HCT116 (cell line): ENCODE results near the gene MEIG1. TPM values are rescaled to one million over a fixed set of nuclear protein-coding genes. Genes with fewer than 3 reads are reported as not detected.
A peak's percentile ranks its signal among the peaks of the same experiment; 100 is the strongest.

ENCODE experiments used
- EGR1 ChIP-seq: IDR thresholded peaks from 2 replicates; pipeline ENCODE4 v1.6.1; 2012; ENCODE audit warnings: low read depth
- EZH2phosphoT487 ChIP-seq: fragments of 200-600 bp; IDR thresholded peaks from 2 replicates; pipeline ENCODE4 v1.6.1; 2018; ENCODE audit warnings: antibody characterized with exemption, borderline replicate concordance
- FOSL1 ChIP-seq: IDR thresholded peaks from 2 replicates; pipeline ENCODE4 v1.6.1; 2012; ENCODE audit warnings: low read depth
- JUND ChIP-seq: IDR thresholded peaks from 2 replicates; pipeline ENCODE4 v1.6.1; 2012
- POLR2AphosphoS5 ChIP-seq: IDR thresholded peaks from 2 replicates; pipeline ENCODE4 v1.6.1; 2011; ENCODE audit warnings: mild to moderate bottlenecking, low read depth, low read length, moderate library complexity
- REST ChIP-seq: IDR thresholded peaks from 2 replicates; pipeline ENCODE4 v1.6.1; 2012; ENCODE audit warnings: low read depth
- SIN3A ChIP-seq: IDR thresholded peaks from 2 replicates; pipeline ENCODE4 v1.6.1; 2012; ENCODE audit warnings: low read depth
- SP1 ChIP-seq: IDR thresholded peaks from 2 replicates; pipeline ENCODE4 v1.6.1; 2012; ENCODE audit warnings: low read depth
- SRF ChIP-seq: IDR thresholded peaks from 2 replicates; pipeline ENCODE4 v1.6.1; 2012; ENCODE audit warnings: low read depth
- TCF7L2 ChIP-seq: IDR thresholded peaks from 2 replicates; pipeline ENCODE4 v1.7.0; 2011; ENCODE audit warnings: borderline replicate concordance, inconsistent platforms; ENCODE audit not compliant: insufficient read depth, insufficient read length; ENCODE audit errors: extremely low read depth
- total RNA-seq: library from RNA; stranded (reverse); gene quantifications from one replicate; pipeline ENCODE4 v1.2.1, GENCODE V29; 2021; ENCODE audit not compliant: unreplicated experiment
- TF ChIP-seq, protein P1 (sequence below): IDR thresholded peaks from 2 replicates; pipeline ENCODE4 v1.6.1; 2011; ENCODE audit warnings: mild to moderate bottlenecking, low read length, moderate library complexity; ENCODE audit not compliant: insufficient replicate concordance; ENCODE audit errors: extremely low read depth

MEIG1 gene
- total RNA-seq, 1 experiment from 2014 or later: 1.4 TPM

GRCh38 chr10:14954001-14954770 is 5.0 kb upstream of the MEIG1 start, which contains the start of gene DCLRE1C (continued):
- TF ChIP-seq REST (no peak), FOSL1 (no peak), SP1 (peak; percentile 88), EGR1 (no peak), POLR2AphosphoS5 (peak; percentile 85), SRF (no peak), EZH2phosphoT487 (no peak), TCF7L2 (peak; percentile 43), JUND (no peak), SIN3A (peak; percentile 94)
- TF ChIP-seq, protein P1, sequence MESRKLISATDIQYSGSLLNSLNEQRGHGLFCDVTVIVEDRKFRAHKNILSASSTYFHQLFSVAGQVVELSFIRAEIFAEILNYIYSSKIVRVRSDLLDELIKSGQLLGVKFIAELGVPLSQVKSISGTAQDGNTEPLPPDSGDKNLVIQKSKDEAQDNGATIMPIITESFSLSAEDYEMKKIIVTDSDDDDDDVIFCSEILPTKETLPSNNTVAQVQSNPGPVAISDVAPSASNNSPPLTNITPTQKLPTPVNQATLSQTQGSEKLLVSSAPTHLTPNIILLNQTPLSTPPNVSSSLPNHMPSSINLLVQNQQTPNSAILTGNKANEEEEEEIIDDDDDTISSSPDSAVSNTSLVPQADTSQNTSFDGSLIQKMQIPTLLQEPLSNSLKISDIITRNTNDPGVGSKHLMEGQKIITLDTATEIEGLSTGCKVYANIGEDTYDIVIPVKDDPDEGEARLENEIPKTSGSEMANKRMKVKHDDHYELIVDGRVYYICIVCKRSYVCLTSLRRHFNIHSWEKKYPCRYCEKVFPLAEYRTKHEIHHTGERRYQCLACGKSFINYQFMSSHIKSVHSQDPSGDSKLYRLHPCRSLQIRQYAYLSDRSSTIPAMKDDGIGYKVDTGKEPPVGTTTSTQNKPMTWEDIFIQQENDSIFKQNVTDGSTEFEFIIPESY: no peak
